K562 (cell line): ENCODE data around the gene STK24. TPM values are rescaled to one million over a fixed set of nuclear protein-coding genes. Genes with fewer than 3 reads are reported as not detected.

Experiments used
- ATAC-seq: fragments of 200-7000 bp; cut with Tn5 transposase; 3 replicates; pipeline ENCODE4 v1.9.1; 2020; ENCODE audit warnings: moderate library complexity
- BruUV-seq: library from RNA; stranded (reverse); fragments of 400-500 nt; replicated peaks from 2 replicates; lab custom pipeline; 2021; lab: Mats Ljungman, UMichigan
- CTCF ChIA-PET: fragments of 300-600 bp; formaldehyde crosslinking; extraction: SDS; loops from one replicate; lab custom pipeline; 2021; ENCODE audit warnings: low intra/inter-chr PET ratio; lab: Yijun Ruan, JAX
- POLR2A ChIA-PET: fragments of 300-600, 350-650 bp; sonication (Branson Sonifier 250); formaldehyde crosslinking; extraction: SDS; loops from one replicate; lab custom pipeline; 2021; ENCODE audit warnings: antibody characterized with exemption, inconsistent platforms; lab: Yijun Ruan, JAX
- DNase-seq, 4 experiments: peaks; one replicate each; pipeline versions ENCODE4 v3.0.0 to v3.0.0-alpha.2; 2011 to 2018; ENCODE audit warnings: low spot score in 3 of 4, mixed read lengths in 3 of 4; ENCODE audit errors: extremely low read depth in 1 of 4
- FAIRE-seq: peaks from 2 replicates; lab custom pipeline; 2011; peaks lifted over from hg19 to GRCh38; lab: Jason Lieb, UNC
- H2AFZ ChIP-seq: 2 replicates; pipeline ENCODE4 v1.6.0; 2011; ENCODE audit warnings: low read depth, low read length, control low read depth, inconsistent platforms
- H3K27ac ChIP-seq: fragments of 200-600 bp; 3 replicates; pipeline ENCODE4 v1.8.0; 2011; ENCODE audit warnings: low read depth, mild to moderate bottlenecking, control low read depth, inconsistent platforms, low read length, moderate library complexity, mixed read lengths; ENCODE audit errors: extremely low read depth
- H3K27me3 ChIP-seq, 2 experiments: fragments of 300-600 bp in 1 of 2; 2 replicates in 1 of 2; 3 replicates in 1 of 2; pipeline versions ENCODE4 v1.6.0 to v1.8.0; 2011; ENCODE audit warnings: inconsistent platforms in 2 of 2, low read length in 2 of 2, mild to moderate bottlenecking in 1 of 2, mixed read lengths in 1 of 2, moderate library complexity in 1 of 2; ENCODE audit not compliant: control insufficient read depth in 2 of 2, insufficient read depth in 2 of 2
- H3K36me3 ChIP-seq: fragments of 300-600 bp; 3 replicates; pipeline ENCODE4 v1.8.0; 2011; ENCODE audit warnings: mild to moderate bottlenecking, low read length, inconsistent platforms; ENCODE audit not compliant: control insufficient read depth, insufficient read depth
- H3K4me1 ChIP-seq, 2 experiments: fragments of 200-600 bp in 1 of 2; replicated peaks in 1 of 2; 2 replicates in 1 of 2; 3 replicates in 1 of 2; pipeline versions ENCODE4 v1.5.1 to v1.8.0; 2011; ENCODE audit warnings: inconsistent platforms in 2 of 2, low read length in 2 of 2, mild to moderate bottlenecking in 1 of 2, mixed read lengths in 1 of 2, moderate library complexity in 1 of 2; ENCODE audit not compliant: control insufficient read depth in 2 of 2, insufficient read depth in 2 of 2
- H3K4me2 ChIP-seq: 2 replicates; pipeline ENCODE4 v1.6.1; 2011; ENCODE audit warnings: low read length, control low read depth, inconsistent platforms, mixed read lengths; ENCODE audit not compliant: insufficient read depth
- H3K4me3 ChIP-seq: fragments of 200-600 bp; sonication (generic), shearing (Covaris generic); 2 replicates; pipeline ENCODE4 v1.5.1; 2016; ENCODE audit warnings: control low read depth, inconsistent platforms
- H3K79me2 ChIP-seq: fragments of 200-600 bp; 3 replicates; pipeline ENCODE4 v1.8.0; 2011; ENCODE audit warnings: low read length, inconsistent platforms; ENCODE audit not compliant: control insufficient read depth, insufficient read depth
- H3K9ac ChIP-seq, 2 experiments: 2 replicates each; pipeline versions ENCODE4 v1.6.0 to v1.6.1; 2011; ENCODE audit warnings: low read depth in 2 of 2, low read length in 2 of 2, control low read depth in 1 of 2, inconsistent platforms in 1 of 2, mild to moderate bottlenecking in 1 of 2, mixed read lengths in 1 of 2; ENCODE audit not compliant: insufficient read depth in 1 of 2
- H3K9me1 ChIP-seq: one replicate; pipeline ENCODE4 v1.6.0; 2011; ENCODE audit warnings: inconsistent platforms, mild to moderate bottlenecking, low read length, moderate library complexity; ENCODE audit not compliant: control insufficient read depth, insufficient read depth
- H3K9me3 ChIP-seq: replicated peaks from 2 replicates; pipeline ENCODE4 v1.5.1; 2011; ENCODE audit warnings: low read depth, low read length, inconsistent platforms; ENCODE audit not compliant: control insufficient read depth, insufficient read depth
- H4K20me1 ChIP-seq: replicated peaks from 2 replicates; pipeline ENCODE4 v1.6.1; 2011; ENCODE audit warnings: low read length, inconsistent platforms, mixed read lengths; ENCODE audit not compliant: control insufficient read depth, insufficient read depth
- CC2D1A ChIP-seq: fragments of 450-650 bp; IDR thresholded peaks from 2 replicates; pipeline ENCODE4 v1.6.1; 2017; ENCODE audit warnings: mild to moderate bottlenecking
- E2F3 ChIP-seq: fragments of 250-450 bp; sonication (Bioruptor Pico); IDR thresholded peaks from 2 replicates; pipeline ENCODE4 v1.4.0; 2020; ENCODE audit warnings: mild to moderate bottlenecking
- GATA2 ChIP-seq: sonication (generic); formaldehyde crosslinking; IDR thresholded peaks from 2 replicates; pipeline ENCODE4 v1.4.0; 2020; ENCODE audit warnings: mild to moderate bottlenecking, missing genetic modification reagents
- HMG20A ChIP-seq: fragments of 450-650 bp; formaldehyde crosslinking; conservative IDR thresholded peaks from 2 replicates; pipeline ENCODE4 v1.4.0; 2020; ENCODE audit warnings: mild to moderate bottlenecking, mixed read lengths
- LEF1 ChIP-seq: fragments of 450-650 bp; IDR thresholded peaks from 2 replicates; pipeline ENCODE4 v1.6.1; 2016; ENCODE audit warnings: mild to moderate bottlenecking
- RCOR1 ChIP-seq, 2 experiments: IDR thresholded peaks; 2 replicates each; pipeline ENCODE4 v1.6.1; 2012; ENCODE audit warnings: low read depth in 2 of 2, low read length in 2 of 2, borderline replicate concordance in 1 of 2, improper control_type of control experiment in 1 of 2
- SIN3A ChIP-seq, 2 experiments: fragments of 150-350 bp in 1 of 2; IDR thresholded peaks; 2 replicates each; pipeline ENCODE4 v1.6.1; 2011 to 2016; ENCODE audit warnings: borderline replicate concordance in 2 of 2, low read depth in 2 of 2, low read length in 2 of 2, mild to moderate bottlenecking in 2 of 2, moderate library complexity in 2 of 2; ENCODE audit not compliant: control insufficient read depth in 1 of 2
- SMAD3 ChIP-seq: fragments of 450-650 bp; formaldehyde crosslinking; conservative IDR thresholded peaks from 2 replicates; pipeline ENCODE4 v1.4.0; 2020; ENCODE audit warnings: mild to moderate bottlenecking
- SP2 ChIP-seq: IDR thresholded peaks from 2 replicates; pipeline ENCODE4 v1.6.1; 2011; ENCODE audit warnings: mild to moderate bottlenecking, low read depth, low read length, moderate library complexity; ENCODE audit not compliant: poor library complexity, severe bottlenecking; ENCODE audit errors: extremely low read depth
- ZNF277 ChIP-seq: fragments of 250-450 bp; sonication (Bioruptor Pico); IDR thresholded peaks from 2 replicates; pipeline ENCODE4 v1.8.0; 2022; ENCODE audit warnings: inconsistent platforms, mild to moderate bottlenecking, moderate library complexity, borderline replicate concordance
- WGBS: fragments of 100-300 bp; shearing (Covaris generic); methylation state at CpG from one replicate; pipeline ENCODE4 v1.1.6; 2016; ENCODE audit warnings: low coverage, mixed read lengths; ENCODE audit not compliant: insufficient coverage; ENCODE audit errors: missing lambda C conversion rate; 5-methylcytosine and 5-hydroxymethylcytosine counted together
- in situ Hi-C: fragments of 300-500 bp; cut with MboI; formaldehyde crosslinking; loops from 4 replicates; pipeline ENCODE4 v1.15.0; 2018; ENCODE audit warnings: inconsistent platforms, mixed read lengths
- intact Hi-C: fragments of 100-400 bp; cut with micrococcal nuclease; formaldehyde crosslinking; loops from 2 replicates; pipeline ENCODE4 v1.14.2; 2022
- polyA plus RNA-seq, 8 experiments: library from polyadenylated mRNA; depleted of rRNA in 4 of 8; stranded (reverse) in 5 of 8; unstranded in 3 of 8; fragments of >200 nt; fragmentation: Nextera tagmentation in 2 of 8; fragmentation: Illumina TruSeq in 1 of 8; extraction: Ambion mirVana in 2 of 8; extraction: Trizol in 1 of 8; gene quantifications; 2 replicates each; pipeline versions ENCODE4 v1.2.1 to v1.2.3, GENCODE V29; 2011 to 2014; ENCODE audit warnings: inconsistent platforms in 1 of 8, missing spikeins in 1 of 8
- total RNA-seq, 7 experiments: library from RNA; depleted of rRNA in 6 of 7; stranded (reverse); fragments of >200 nt in 6 of 7; fragmentation: Illumina TruSeq in 2 of 7; extraction: Trizol in 2 of 7; gene quantifications; 2 replicates each; pipeline versions ENCODE4 v1.2.1 to v1.2.3, GENCODE V29; 2011 to 2021; ENCODE audit warnings: low replicate concordance in 1 of 7
- TF ChIP-seq, protein P1 (sequence below): fragments of 450-650 bp; IDR thresholded peaks from 2 replicates; pipeline ENCODE4 v1.6.1; 2017; ENCODE audit warnings: antibody characterized with exemption, mild to moderate bottlenecking
- TF ChIP-seq, protein P2 (sequence below): fragments of 200-800 bp; sonication (Bioruptor generic); IDR thresholded peaks from 2 replicates; pipeline ENCODE4 v1.6.1; 2017; ENCODE audit warnings: missing genetic modification characterization, missing compliant biosample characterization

STK24 gene
- total and polyA plus RNA-seq, 9 of the 15 experiments (the other 6 are each of a cell fraction or from before 2014, with no cell fraction given) = 3.8 to 78.4 (median 28.2) TPM

GRCh38 chr13:98403076-98403475 is 173.8 kb downstream of the STK24 start:
- TF ChIP-seq CC2D1A (no peak), E2F3 (CRISPR knock-in tag) (no peak), RCOR1 (IDR thresholded peaks at IDR 0.05; ENCODE audit: borderline replicate concordance in 1 of 2, low read depth in 2 of 2, low read length in 2 of 2) (no peak), ZNF277 (no peak), GATA2 (CRISPR knock-in tag) (no peak), SMAD3 (CRISPR knock-in tag) (no peak), SP2 (no peak), SIN3A (IDR thresholded peaks at IDR 0.05; ENCODE audit: borderline replicate concordance in 2 of 2, control insufficient read depth in 1 of 2, low read depth in 2 of 2, low read length in 2 of 2) (no peak), HMG20A (CRISPR knock-in tag) (no peak), LEF1 (no peak)
- TF ChIP-seq, protein P1, sequence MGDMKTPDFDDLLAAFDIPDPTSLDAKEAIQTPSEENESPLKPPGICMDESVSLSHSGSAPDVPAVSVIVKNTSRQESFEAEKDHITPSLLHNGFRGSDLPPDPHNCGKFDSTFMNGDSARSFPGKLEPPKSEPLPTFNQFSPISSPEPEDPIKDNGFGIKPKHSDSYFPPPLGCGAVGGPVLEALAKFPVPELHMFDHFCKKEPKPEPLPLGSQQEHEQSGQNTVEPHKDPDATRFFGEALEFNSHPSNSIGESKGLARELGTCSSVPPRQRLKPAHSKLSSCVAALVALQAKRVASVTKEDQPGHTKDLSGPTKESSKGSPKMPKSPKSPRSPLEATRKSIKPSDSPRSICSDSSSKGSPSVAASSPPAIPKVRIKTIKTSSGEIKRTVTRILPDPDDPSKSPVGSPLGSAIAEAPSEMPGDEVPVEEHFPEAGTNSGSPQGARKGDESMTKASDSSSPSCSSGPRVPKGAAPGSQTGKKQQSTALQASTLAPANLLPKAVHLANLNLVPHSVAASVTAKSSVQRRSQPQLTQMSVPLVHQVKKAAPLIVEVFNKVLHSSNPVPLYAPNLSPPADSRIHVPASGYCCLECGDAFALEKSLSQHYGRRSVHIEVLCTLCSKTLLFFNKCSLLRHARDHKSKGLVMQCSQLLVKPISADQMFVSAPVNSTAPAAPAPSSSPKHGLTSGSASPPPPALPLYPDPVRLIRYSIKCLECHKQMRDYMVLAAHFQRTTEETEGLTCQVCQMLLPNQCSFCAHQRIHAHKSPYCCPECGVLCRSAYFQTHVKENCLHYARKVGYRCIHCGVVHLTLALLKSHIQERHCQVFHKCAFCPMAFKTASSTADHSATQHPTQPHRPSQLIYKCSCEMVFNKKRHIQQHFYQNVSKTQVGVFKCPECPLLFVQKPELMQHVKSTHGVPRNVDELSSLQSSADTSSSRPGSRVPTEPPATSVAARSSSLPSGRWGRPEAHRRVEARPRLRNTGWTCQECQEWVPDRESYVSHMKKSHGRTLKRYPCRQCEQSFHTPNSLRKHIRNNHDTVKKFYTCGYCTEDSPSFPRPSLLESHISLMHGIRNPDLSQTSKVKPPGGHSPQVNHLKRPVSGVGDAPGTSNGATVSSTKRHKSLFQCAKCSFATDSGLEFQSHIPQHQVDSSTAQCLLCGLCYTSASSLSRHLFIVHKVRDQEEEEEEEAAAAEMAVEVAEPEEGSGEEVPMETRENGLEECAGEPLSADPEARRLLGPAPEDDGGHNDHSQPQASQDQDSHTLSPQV = no peak
- TF ChIP-seq, protein P2, sequence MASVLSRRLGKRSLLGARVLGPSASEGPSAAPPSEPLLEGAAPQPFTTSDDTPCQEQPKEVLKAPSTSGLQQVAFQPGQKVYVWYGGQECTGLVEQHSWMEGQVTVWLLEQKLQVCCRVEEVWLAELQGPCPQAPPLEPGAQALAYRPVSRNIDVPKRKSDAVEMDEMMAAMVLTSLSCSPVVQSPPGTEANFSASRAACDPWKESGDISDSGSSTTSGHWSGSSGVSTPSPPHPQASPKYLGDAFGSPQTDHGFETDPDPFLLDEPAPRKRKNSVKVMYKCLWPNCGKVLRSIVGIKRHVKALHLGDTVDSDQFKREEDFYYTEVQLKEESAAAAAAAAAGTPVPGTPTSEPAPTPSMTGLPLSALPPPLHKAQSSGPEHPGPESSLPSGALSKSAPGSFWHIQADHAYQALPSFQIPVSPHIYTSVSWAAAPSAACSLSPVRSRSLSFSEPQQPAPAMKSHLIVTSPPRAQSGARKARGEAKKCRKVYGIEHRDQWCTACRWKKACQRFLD = no peak
- intact Hi-C loops = no loop called here
- Histone ChIP-seq H3K4me1 (no peaks in the 10 kb centered on the region), H2AFZ (no peak overlapping the region), H3K4me2 (no peak overlapping the region), H3K9ac (no peak overlapping the region), H3K4me3 (no peak overlapping the region), H3K9me3 (no peaks in the 10 kb centered on the region), H4K20me1 (no peaks in the 10 kb centered on the region; the same call in 1 of the 2 replicates), H3K27me3 (peaks cover 14 to 26% of the 10 kb centered on the region in 2 experiments), H3K9me1 (no peaks in the 10 kb centered on the region), H3K79me2 (no peaks in the 10 kb centered on the region), H3K36me3 (no peaks in the 10 kb centered on the region), H3K27ac (no peak overlapping the region)
- in situ Hi-C loops = no loop called here
- WGBS = 0% methylated on average over 1 of the region's 2 CpGs
- ChIA-PET CTCF (no interaction called here), POLR2A (no interaction called here)
- DNase-seq (no peak), ATAC-seq (no peak), FAIRE-seq (no peak)
- no TSS peak for BruUV-seq
